HepG2 (cell line): ENCODE measurements around the gene VSNL1. TPM values are rescaled to one million over a fixed set of nuclear protein-coding genes. Genes with fewer than 3 reads are reported as not detected.

Experiments
- ATF2 ChIP-seq: sonication (generic); formaldehyde crosslinking; IDR thresholded peaks from 2 replicates; pipeline ENCODE4 v1.4.0; 2020; ENCODE audit warnings: missing genetic modification reagents
- BHLHE40 ChIP-seq: IDR thresholded peaks from 2 replicates; pipeline ENCODE4 v1.6.1; 2011; ENCODE audit warnings: low read length, improper control_type of control experiment
- CBX2 ChIP-seq, 2 experiments: fragments of 200-600 bp in 1 of 2; sonication (generic); formaldehyde crosslinking in 1 of 2; IDR thresholded peaks; 2 replicates each; pipeline versions ENCODE4 v1.7.0 to v1.8.1; 2018 to 2022; ENCODE audit warnings: low read depth in 2 of 2, low read length in 1 of 2, mild to moderate bottlenecking in 1 of 2, missing genetic modification reagents in 1 of 2
- CHCHD3 ChIP-seq: sonication (generic); formaldehyde crosslinking; IDR thresholded peaks from 2 replicates; pipeline ENCODE4 v1.8.0; 2022; ENCODE audit warnings: mild to moderate bottlenecking, missing genetic modification reagents, moderate library complexity
- CTCF ChIP-seq: sonication (generic); formaldehyde crosslinking; IDR thresholded peaks from 2 replicates; pipeline ENCODE4 v1.5.0; 2020; ENCODE audit warnings: mild to moderate bottlenecking, missing genetic modification reagents, moderate library complexity
- IKZF5 ChIP-seq: IDR thresholded peaks from 2 replicates; pipeline ENCODE4 v1.6.1; 2018; ENCODE audit warnings: missing genetic modification reagents, mild to moderate bottlenecking, missing compliant biosample characterization
- JUNB ChIP-seq: sonication (generic); formaldehyde crosslinking; IDR thresholded peaks from 2 replicates; pipeline ENCODE4 v1.8.0; 2022; ENCODE audit warnings: missing genetic modification reagents, mild to moderate bottlenecking, borderline replicate concordance
- MBD4 ChIP-seq: IDR thresholded peaks from 2 replicates; pipeline ENCODE4 v1.6.1; 2012; ENCODE audit warnings: low read length, inconsistent platforms, borderline replicate concordance
- MYC ChIP-seq: sonication (generic); formaldehyde crosslinking; IDR thresholded peaks from 2 replicates; pipeline ENCODE4 v1.9.0; 2021; ENCODE audit warnings: missing genetic modification reagents, borderline replicate concordance
- NFYC ChIP-seq: IDR thresholded peaks from 2 replicates; pipeline ENCODE4 v1.6.1; 2016; ENCODE audit warnings: missing genetic modification reagents, missing compliant biosample characterization
- POLR2AphosphoS5 ChIP-seq: IDR thresholded peaks from 2 replicates; pipeline ENCODE4 v1.6.1; 2012; ENCODE audit warnings: low read depth, low read length
- SALL1 ChIP-seq: sonication (generic); formaldehyde crosslinking; IDR thresholded peaks from 2 replicates; pipeline ENCODE4 v1.8.0; 2022; ENCODE audit warnings: mild to moderate bottlenecking, missing genetic modification reagents
- SP4 ChIP-seq: sonication (generic); formaldehyde crosslinking; IDR thresholded peaks from 2 replicates; pipeline ENCODE4 v1.8.1; 2023; ENCODE audit warnings: mild to moderate bottlenecking, missing genetic modification reagents
- SUZ12 ChIP-seq: fragments of 150-350 bp; IDR thresholded peaks from 2 replicates; pipeline ENCODE4 v1.6.1; 2014; ENCODE audit warnings: low read depth, low read length
- ZBTB3 ChIP-seq: sonication (generic); formaldehyde crosslinking; IDR thresholded peaks from 2 replicates; pipeline ENCODE4 v1.4.0; 2020; ENCODE audit warnings: low read depth, mild to moderate bottlenecking, moderate library complexity, missing genetic modification reagents, borderline replicate concordance
- ZFP90 ChIP-seq: sonication (generic); formaldehyde crosslinking; IDR thresholded peaks from 2 replicates; pipeline ENCODE4 v1.8.0; 2022; ENCODE audit warnings: missing genetic modification reagents, mild to moderate bottlenecking, inconsistent platforms, borderline replicate concordance
- ZFY ChIP-seq: sonication (generic); formaldehyde crosslinking; IDR thresholded peaks from 2 replicates; pipeline ENCODE4 v1.4.0; 2020; ENCODE audit warnings: missing genetic modification reagents
- ZMYM4 ChIP-seq: sonication (generic); formaldehyde crosslinking; IDR thresholded peaks from 2 replicates; pipeline ENCODE4 v1.8.1; 2023; ENCODE audit warnings: mild to moderate bottlenecking, missing genetic modification reagents
- ZNF331 ChIP-seq: sonication (generic); formaldehyde crosslinking; IDR thresholded peaks from 2 replicates; pipeline ENCODE4 v1.4.0; 2020; ENCODE audit warnings: missing genetic modification reagents
- ZNF512B ChIP-seq: sonication (generic); formaldehyde crosslinking; IDR thresholded peaks from 2 replicates; pipeline ENCODE4 v1.5.1; 2020; ENCODE audit warnings: missing genetic modification reagents, mild to moderate bottlenecking, borderline replicate concordance
- ZNF776 ChIP-seq: sonication (generic); formaldehyde crosslinking; IDR thresholded peaks from 2 replicates; pipeline ENCODE4 v1.4.0; 2020; ENCODE audit warnings: mild to moderate bottlenecking, missing genetic modification reagents
- ZSCAN21 ChIP-seq: sonication (generic); formaldehyde crosslinking; IDR thresholded peaks from 2 replicates; pipeline ENCODE4 v1.8.0; 2022; ENCODE audit warnings: mild to moderate bottlenecking, missing genetic modification reagents, moderate library complexity, borderline replicate concordance
- polyA plus RNA-seq, 8 experiments: library from polyadenylated mRNA; depleted of rRNA in 3 of 8; stranded (reverse) in 7 of 8; unstranded in 1 of 8; fragments of >200 nt; fragmentation: Illumina TruSeq in 4 of 8; extraction: Trizol in 4 of 8; gene quantifications; 2 replicates each; pipeline versions ENCODE4 v1.2.1 to v1.2.3, GENCODE V29; 2011 to 2016; ENCODE audit warnings: low read depth in 4 of 8, missing spikeins in 1 of 8, mixed read lengths in 1 of 8; ENCODE audit not compliant: insufficient read depth in 1 of 8
- total RNA-seq, 5 experiments: library from RNA; depleted of rRNA; stranded (reverse); fragments of >200 nt; fragmentation: Illumina TruSeq; extraction: Trizol; gene quantifications; 2 replicates each; pipeline ENCODE4 v1.2.3, GENCODE V29; 2016; ENCODE audit warnings: low read depth in 1 of 5

VSNL1 gene
- total and polyA plus RNA-seq, 2 of the 13 experiments (the other 11 are each of a cell fraction or from before 2014, with no cell fraction given), result 63.2 to 95.9 TPM

GRCh38 chr2:17518212-17519154 lies 22.0 kb upstream of the VSNL1 start, which contains the start of gene RAD51AP2 (continued):
- TF ChIP-seq ZNF776 (no peak), BHLHE40 (no peak), ZSCAN21 (CRISPR knock-in tag) (no peak), JUNB (CRISPR knock-in tag) (no peak), SUZ12 (no peak), ZFY (no peak), NFYC (CRISPR knock-in tag) (peak; percentile 20; the same call in 1 of the 2 replicates), ZMYM4 (CRISPR knock-in tag) (peak; percentile 48; the same call in 1 of the 2 replicates), SALL1 (CRISPR knock-in tag) (peak; percentile 86), CTCF (CRISPR knock-in tag) (no peak), ZNF331 (no peak), MYC (CRISPR knock-in tag) (no peak), IKZF5 (CRISPR knock-in tag) (peak; percentile 50; the same call in 1 of the 2 replicates), POLR2AphosphoS5 (peak; percentile 46; the same call in 1 of the 2 replicates), MBD4 (no peak), SP4 (CRISPR knock-in tag) (peak; percentile 97), CBX2 (IDR thresholded peaks at IDR 0.05; ENCODE audit: low read depth, low read length) (peak; percentile 94), CBX2 (CRISPR knock-in tag; IDR thresholded peaks at IDR 0.05; ENCODE audit: low read depth) (no peak), ATF2 (CRISPR knock-in tag) (no peak), ZNF512B (peak; percentile 94), ZFP90 (CRISPR knock-in tag) (no peak), CHCHD3 (no peak), ZBTB3 (no peak)
